Choroid plexus epithelial cell (primary cell): Measurements from ENCODE around the gene METTL13.

Experiments used
- DNase-seq: peaks from one replicate; pipeline ENCODE4 v3.0.0-alpha.2; 2010; ENCODE audit warnings: low read depth
- H3K4me3 ChIP-seq: 2 replicates; pipeline ENCODE4 v1.5.1; 2011; ENCODE audit warnings: low read depth, mild to moderate bottlenecking, control low read depth, low read length, moderate library complexity
- TF ChIP-seq, protein P1 (sequence below): conservative IDR thresholded peaks from 2 replicates; pipeline ENCODE4 v1.5.1; 2011; ENCODE audit warnings: low read depth, mild to moderate bottlenecking, control low read depth, inconsistent platforms, low read length, moderate library complexity

The METTL13 gene

DNA sequence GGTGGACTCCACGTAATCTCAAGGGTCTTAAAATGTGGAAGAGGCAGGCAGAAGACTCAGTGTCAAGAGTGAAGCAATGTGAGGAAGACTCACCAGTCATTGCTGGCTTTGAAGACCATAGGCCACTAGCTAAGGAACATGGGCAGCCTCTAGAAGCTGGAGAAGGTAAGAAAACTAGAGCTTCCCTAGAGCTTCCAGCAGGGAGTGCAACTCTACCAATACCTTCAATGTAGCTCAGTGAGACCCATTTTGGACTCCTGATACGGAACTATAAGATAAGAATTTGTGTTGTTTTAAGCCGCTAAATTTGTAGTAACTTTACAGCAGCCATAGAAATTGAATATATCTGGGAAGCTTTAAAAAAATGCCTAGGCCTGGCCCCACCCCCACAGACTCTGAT, 18.9 kb downstream of the METTL13 start:
- no peak overlapping the region for H3K4me3 ChIP-seq
- TF ChIP-seq, protein P1, sequence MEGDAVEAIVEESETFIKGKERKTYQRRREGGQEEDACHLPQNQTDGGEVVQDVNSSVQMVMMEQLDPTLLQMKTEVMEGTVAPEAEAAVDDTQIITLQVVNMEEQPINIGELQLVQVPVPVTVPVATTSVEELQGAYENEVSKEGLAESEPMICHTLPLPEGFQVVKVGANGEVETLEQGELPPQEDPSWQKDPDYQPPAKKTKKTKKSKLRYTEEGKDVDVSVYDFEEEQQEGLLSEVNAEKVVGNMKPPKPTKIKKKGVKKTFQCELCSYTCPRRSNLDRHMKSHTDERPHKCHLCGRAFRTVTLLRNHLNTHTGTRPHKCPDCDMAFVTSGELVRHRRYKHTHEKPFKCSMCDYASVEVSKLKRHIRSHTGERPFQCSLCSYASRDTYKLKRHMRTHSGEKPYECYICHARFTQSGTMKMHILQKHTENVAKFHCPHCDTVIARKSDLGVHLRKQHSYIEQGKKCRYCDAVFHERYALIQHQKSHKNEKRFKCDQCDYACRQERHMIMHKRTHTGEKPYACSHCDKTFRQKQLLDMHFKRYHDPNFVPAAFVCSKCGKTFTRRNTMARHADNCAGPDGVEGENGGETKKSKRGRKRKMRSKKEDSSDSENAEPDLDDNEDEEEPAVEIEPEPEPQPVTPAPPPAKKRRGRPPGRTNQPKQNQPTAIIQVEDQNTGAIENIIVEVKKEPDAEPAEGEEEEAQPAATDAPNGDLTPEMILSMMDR: peak; percentile 13
- DNase-seq: peak; percentile 20

DNA sequence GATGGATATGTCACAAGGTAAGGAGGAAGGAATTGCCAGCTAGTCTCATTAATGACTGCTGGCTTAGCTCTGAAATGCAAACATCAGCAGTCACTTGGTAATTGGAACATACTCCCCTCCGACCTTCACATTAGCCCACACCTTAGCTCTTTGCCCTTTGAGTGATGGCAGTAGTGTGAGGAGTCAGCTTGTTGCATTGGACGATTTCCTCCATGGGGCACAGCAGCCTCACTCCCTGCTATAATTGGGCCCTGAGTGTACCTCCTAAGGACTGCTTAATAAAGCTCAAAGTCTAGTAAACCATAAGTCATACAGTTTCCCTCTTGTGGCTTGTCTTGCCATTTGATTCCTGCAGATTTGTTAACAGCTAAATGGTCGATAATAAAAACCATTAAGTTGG, 19.4 kb downstream of the METTL13 start:
- TF ChIP-seq, protein P1: no peak
- DNase-seq: no peak

DNA sequence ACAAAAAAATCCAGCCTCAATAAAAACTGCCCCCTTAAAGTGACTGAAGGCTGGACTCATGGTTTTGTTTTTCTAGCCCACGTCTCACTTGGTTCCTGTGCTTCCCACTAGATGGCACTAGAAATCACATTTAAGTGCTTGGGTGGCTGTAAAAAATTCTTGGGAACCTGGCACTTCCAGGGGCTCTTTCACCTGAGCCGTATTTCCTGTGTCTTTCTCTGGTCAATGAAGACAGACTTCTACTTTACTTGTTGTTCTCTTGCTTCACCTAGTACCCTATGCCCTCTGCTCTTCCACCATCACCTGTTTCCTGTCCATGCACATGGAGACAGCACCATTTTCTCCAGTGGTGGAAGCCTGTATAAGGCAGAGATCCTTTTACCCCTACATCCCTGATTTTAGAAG, 20.0 kb downstream of the METTL13 start:
- H3K4me3 ChIP-seq: no peak overlapping the region
- TF ChIP-seq, protein P1: peak; percentile 84

More for the DNA sequence above, 19.4 kb downstream of the METTL13 start:
- H3K4me3 ChIP-seq: no peak overlapping the region

DNA sequence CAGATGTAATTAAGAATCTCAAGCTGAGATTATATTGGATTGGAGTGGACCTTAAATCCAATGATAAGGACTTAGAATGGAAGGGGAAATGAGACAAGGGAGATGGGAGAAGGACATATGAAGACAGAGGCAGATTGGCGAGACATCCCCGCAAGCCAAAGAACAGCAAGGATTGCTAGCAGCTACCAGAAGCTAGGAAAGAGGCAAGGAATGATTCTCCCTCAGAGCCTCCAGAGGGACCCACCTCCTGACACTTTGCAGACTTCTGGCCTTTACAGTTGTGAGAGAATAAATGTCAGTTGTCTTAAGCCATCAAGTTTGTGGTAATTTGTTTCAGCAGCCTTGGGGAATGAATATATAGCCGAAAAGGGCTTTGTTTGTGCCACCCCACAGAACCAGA, 20.7 kb downstream of the METTL13 start:
- no peak overlapping the region for H3K4me3 ChIP-seq
- DNase-seq: no peak

More for the DNA sequence above, 20.0 kb downstream of the METTL13 start:
- peak; percentile 65 for DNase-seq

DNA sequence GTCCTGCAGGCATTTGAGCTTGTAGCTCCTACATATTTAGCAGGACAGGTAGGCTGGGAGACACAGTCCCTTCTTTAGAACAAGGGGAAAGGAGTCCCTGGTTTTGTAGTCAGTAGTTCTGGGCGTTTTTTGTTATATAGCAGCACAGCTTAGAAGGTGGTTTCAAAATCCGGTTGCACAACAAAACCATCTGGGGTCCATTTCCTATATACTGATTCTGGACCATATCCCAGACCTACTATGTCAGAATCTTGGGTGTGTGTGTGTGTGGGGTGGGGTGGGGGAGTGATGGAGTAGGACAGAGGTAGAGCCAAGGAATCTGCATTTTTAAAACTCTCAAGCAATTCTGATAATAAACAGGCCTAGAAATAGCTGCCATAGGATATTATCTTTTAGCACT, 21.6 kb downstream of the METTL13 start:
- peak; percentile 65 for DNase-seq
- H3K4me3 ChIP-seq: no peak overlapping the region
- TF ChIP-seq, protein P1: no peak

More for the DNA sequence above, 20.7 kb downstream of the METTL13 start:
- TF ChIP-seq, protein P1: no peak

DNA sequence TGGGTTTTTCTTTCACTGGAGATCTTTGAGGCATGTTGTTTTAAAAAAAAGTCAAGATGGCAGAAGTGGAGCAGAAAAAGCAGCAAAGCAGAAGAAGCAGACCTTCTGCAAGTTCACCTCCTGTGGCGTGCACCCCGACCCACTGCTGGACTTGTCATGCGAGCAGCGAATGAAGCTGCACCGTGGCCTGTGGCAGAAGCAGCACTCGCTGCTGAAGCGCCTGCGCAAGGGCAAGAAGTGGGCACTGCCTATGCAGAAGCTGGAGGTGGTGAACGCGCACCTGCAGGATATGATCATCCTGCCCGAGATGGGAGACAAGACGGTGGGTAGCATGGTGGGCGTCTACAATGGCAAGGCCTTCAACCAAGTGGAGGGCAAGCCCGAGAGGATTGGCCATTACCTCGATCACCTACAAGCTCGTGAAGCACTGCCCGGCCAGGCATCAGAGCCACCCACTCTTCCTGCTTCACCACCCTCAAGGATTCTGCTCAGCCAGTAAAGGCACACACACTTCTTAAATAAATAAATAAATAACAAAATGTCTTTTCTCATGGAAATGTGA, 22.1 kb downstream of the METTL13 start:
- TF ChIP-seq, protein P1: no peak
- no peak overlapping the region for H3K4me3 ChIP-seq
- no peak for DNase-seq

DNA sequence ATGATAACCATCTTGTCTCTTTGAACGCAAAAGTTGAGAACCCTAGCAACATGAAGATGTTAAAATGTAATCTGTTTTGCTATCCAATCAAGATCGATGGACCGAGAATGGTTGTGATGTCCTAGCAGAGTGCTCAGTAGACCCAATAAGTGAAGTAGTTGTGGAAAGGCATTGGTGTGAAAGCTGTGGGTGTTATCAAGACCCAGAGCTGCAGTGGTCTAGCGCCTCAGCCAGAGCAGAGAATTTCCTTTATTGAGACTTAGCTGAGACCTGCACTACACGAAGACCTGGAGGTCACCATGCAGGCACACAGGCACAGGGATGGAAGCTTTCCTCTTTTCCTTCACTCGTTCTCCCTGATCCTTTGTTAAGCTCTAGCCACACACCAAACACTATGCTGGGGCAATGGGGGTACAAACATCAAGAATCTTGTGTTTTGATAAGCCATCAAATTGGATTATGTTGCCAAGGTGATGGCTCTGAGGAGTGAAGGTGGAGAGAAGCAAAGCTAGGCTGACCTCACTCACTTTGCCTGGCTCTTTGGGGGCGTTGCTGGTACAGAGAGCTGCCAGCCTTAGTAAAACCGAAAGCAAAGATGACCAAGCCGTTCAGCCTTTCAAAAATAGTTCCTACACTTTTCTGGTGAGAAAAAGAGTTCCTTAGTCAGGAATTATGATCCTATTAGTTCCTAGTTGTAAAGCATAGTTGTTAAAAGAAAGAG, 24.1 kb downstream of the METTL13 start:
- no peak overlapping the region for H3K4me3 ChIP-seq
- no peak for DNase-seq

More for the DNA sequence above, 24.1 kb downstream of the METTL13 start:
- TF ChIP-seq, protein P1: no peak
